ENCODE data around the gene PDE4A. TPM values are rescaled to one million over a fixed set of nuclear protein-coding genes. Genes with fewer than 3 reads are reported as not detected.

PDE4A gene
- total and polyA plus RNA-seq, 2 experiments from 2014 or later, result 5.2 to 5.4 TPM

DNA sequence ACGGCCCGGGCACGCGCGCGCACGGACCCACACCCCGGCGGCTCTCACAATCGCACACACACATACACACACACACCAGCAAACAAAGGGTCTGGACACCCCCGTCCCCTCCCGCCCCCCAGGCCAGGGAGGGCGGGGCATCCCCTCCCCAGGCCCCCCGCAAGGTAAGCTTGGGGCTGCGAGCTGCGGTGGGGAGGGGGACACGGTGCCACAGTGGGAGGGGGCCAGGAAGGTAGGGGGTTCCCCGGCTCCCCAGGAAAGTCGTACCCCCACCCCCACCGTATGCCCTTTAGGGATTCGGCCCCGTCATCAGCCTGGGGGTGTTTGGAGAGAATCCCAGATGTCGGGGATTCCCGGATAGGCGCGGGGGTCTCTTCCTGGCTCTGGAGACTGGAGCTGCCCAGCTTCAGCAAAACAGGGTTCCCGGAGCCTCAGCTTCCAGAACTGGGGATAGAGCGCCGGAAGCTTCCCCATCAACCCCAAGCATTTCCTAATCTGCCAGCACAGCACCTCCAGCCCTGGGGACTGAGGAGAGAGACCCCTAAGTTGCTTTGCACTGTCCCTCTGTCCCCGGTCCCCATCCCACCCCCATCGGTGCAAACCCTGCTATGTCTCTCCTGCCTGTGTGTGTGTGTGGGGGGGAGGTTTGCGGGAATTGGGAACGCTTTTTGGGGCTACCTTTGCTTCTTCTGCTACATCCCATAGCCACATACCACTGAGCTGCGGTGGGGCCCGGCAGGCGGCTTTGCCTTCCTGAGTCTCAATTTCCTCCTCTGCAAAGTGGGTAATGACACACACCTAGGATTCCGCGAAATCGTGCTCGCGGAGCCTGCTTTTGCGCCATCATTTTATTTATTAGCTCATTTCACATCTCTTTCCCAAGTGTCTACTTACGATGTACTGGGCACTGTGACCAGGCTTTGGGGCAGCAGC lies 15.2 kb upstream of the PDE4A start (continued):
- TF ChIP-seq, protein P1, sequence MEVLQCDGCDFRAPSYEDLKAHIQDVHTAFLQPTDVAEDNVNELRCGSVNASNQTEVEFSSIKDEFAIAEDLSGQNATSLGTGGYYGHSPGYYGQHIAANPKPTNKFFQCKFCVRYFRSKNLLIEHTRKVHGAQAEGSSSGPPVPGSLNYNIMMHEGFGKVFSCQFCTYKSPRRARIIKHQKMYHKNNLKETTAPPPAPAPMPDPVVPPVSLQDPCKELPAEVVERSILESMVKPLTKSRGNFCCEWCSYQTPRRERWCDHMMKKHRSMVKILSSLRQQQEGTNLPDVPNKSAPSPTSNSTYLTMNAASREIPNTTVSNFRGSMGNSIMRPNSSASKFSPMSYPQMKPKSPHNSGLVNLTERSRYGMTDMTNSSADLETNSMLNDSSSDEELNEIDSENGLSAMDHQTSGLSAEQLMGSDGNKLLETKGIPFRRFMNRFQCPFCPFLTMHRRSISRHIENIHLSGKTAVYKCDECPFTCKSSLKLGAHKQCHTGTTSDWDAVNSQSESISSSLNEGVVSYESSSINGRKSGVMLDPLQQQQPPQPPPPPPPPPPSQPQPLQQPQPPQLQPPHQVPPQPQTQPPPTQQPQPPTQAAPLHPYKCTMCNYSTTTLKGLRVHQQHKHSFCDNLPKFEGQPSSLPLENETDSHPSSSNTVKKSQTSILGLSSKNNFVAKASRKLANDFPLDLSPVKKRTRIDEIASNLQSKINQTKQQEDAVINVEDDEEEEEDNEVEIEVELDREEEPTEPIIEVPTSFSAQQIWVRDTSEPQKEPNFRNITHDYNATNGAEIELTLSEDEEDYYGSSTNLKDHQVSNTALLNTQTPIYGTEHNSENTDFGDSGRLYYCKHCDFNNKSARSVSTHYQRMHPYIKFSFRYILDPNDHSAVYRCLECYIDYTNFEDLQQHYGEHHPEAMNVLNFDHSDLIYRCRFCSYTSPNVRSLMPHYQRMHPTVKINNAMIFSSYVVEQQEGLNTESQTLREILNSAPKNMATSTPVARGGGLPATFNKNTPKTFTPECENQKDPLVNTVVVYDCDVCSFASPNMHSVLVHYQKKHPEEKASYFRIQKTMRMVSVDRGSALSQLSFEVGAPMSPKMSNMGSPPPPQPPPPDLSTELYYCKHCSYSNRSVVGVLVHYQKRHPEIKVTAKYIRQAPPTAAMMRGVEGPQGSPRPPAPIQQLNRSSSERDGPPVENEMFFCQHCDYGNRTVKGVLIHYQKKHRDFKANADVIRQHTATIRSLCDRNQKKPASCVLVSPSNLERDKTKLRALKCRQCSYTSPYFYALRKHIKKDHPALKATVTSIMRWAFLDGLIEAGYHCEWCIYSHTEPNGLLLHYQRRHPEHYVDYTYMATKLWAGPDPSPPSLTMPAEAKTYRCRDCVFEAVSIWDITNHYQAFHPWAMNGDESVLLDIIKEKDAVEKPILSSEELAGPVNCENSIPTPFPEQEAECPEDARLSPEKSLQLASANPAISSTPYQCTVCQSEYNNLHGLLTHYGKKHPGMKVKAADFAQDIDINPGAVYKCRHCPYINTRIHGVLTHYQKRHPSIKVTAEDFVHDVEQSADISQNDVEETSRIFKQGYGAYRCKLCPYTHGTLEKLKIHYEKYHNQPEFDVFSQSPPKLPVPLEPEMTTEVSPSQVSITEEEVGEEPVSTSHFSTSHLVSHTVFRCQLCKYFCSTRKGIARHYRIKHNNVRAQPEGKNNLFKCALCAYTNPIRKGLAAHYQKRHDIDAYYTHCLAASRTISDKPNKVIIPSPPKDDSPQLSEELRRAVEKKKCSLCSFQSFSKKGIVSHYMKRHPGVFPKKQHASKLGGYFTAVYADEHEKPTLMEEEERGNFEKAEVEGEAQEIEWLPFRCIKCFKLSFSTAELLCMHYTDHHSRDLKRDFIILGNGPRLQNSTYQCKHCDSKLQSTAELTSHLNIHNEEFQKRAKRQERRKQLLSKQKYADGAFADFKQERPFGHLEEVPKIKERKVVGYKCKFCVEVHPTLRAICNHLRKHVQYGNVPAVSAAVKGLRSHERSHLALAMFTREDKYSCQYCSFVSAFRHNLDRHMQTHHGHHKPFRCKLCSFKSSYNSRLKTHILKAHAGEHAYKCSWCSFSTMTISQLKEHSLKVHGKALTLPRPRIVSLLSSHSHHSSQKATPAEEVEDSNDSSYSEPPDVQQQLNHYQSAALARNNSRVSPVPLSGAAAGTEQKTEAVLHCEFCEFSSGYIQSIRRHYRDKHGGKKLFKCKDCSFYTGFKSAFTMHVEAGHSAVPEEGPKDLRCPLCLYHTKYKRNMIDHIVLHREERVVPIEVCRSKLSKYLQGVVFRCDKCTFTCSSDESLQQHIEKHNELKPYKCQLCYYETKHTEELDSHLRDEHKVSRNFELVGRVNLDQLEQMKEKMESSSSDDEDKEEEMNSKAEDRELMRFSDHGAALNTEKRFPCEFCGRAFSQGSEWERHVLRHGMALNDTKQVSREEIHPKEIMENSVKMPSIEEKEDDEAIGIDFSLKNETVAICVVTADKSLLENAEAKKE (CRISPR knock-in tag; IDR thresholded peaks at IDR 0.05), result no peak
- TF ChIP-seq ZNF331 (CRISPR knock-in tag; IDR thresholded peaks at IDR 0.05; ENCODE audit: low read depth), result no peak

DNA sequence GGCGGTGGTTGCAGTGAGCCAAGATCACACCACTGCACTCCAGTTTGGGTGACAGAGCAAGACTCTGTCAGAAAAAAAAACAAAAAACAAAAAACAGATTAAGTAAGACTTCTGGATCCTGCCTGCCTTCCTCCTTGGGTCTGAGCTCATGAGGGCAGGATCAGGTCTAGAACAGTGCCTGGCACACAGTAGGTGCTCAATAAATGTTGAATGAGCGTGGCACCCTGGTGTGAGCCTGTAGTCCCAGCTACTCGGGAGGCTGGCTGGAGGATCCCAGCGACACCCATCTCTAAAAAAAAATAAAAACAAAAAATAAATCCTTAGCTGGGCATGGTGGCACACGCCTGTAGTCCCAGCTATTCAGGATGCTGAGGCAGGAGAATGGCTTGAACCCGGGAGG lies 14.1 kb upstream of the PDE4A start:
- no peak overlapping the region for H3K27ac Mint-ChIP-seq
- no peak overlapping the region for H3K4me3 Mint-ChIP-seq
- no peak for DNase-seq (ENCODE audit: low spot score)
- H3K4me3 ChIP-seq, result peak overlapping the region; percentile 99; the same call in 1 of the 2 replicates
- H2AFZ ChIP-seq, result no peak overlapping the region
- H3K4me2 ChIP-seq, result no peak overlapping the region
- H3K27me3 ChIP-seq (ENCODE audit: insufficient read depth), result peaks cover 29% of the 10 kb centered on the region
- peaks cover 10% of the 10 kb centered on the region; the same call in 1 of the 2 replicates for H3F3A ChIP-seq (replicated peaks; ENCODE audit: low read depth)
- H3K4me1 Mint-ChIP-seq, result peaks cover 19% of the 10 kb centered on the region
- H3K9me3 Mint-ChIP-seq, result no peaks in the 10 kb centered on the region
- peaks cover 7% of the 10 kb centered on the region; the same call in 1 of the 3 replicates for H3K36me3 Mint-ChIP-seq (ENCODE audit: low read depth)
- peaks cover 13% of the 10 kb centered on the region for H4K20me1 ChIP-seq (replicated peaks; ENCODE audit: insufficient read depth)
- peaks cover 10% of the 10 kb centered on the region; the same call in 1 of the 2 replicates for H3K4me1 ChIP-seq (ENCODE audit: insufficient read depth)
- H3K9me2 ChIP-seq (ENCODE audit: insufficient read depth), result no peaks in the 10 kb centered on the region
- H3K36me3 ChIP-seq (ENCODE audit: insufficient read depth), result no peaks in the 10 kb centered on the region
- H3K27me3 Mint-ChIP-seq (ENCODE audit: insufficient read depth, low read depth, poor library complexity), result peaks cover 35% of the 10 kb centered on the region
- no peak for ATAC-seq
- peaks cover 20% of the 10 kb centered on the region for H3K79me2 ChIP-seq (replicated peaks; ENCODE audit: insufficient read depth)
- H3K27ac ChIP-seq (ENCODE audit: low read depth), result no peak overlapping the region
- TF ChIP-seq JUNB (IDR thresholded peaks at IDR 0.05; ENCODE audit: unreplicated experiment), result no peak
- TF ChIP-seq, protein P2, sequence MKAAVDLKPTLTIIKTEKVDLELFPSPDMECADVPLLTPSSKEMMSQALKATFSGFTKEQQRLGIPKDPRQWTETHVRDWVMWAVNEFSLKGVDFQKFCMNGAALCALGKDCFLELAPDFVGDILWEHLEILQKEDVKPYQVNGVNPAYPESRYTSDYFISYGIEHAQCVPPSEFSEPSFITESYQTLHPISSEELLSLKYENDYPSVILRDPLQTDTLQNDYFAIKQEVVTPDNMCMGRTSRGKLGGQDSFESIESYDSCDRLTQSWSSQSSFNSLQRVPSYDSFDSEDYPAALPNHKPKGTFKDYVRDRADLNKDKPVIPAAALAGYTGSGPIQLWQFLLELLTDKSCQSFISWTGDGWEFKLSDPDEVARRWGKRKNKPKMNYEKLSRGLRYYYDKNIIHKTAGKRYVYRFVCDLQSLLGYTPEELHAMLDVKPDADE (IDR thresholded peaks at IDR 0.05), result no peak
- TF ChIP-seq STAT1 (IDR thresholded peaks at IDR 0.05; ENCODE audit: unreplicated experiment), result no peak
- TF ChIP-seq ZNF331 (CRISPR knock-in tag; IDR thresholded peaks at IDR 0.05; ENCODE audit: low read depth), result no peak
- TF ChIP-seq EZH2phosphoT487 (IDR thresholded peaks at IDR 0.05; ENCODE audit: unreplicated experiment), result no peak
- TF ChIP-seq EZH2 (IDR thresholded peaks at IDR 0.05; ENCODE audit: low read depth, unreplicated experiment), result no peak
- TF ChIP-seq, protein P3, sequence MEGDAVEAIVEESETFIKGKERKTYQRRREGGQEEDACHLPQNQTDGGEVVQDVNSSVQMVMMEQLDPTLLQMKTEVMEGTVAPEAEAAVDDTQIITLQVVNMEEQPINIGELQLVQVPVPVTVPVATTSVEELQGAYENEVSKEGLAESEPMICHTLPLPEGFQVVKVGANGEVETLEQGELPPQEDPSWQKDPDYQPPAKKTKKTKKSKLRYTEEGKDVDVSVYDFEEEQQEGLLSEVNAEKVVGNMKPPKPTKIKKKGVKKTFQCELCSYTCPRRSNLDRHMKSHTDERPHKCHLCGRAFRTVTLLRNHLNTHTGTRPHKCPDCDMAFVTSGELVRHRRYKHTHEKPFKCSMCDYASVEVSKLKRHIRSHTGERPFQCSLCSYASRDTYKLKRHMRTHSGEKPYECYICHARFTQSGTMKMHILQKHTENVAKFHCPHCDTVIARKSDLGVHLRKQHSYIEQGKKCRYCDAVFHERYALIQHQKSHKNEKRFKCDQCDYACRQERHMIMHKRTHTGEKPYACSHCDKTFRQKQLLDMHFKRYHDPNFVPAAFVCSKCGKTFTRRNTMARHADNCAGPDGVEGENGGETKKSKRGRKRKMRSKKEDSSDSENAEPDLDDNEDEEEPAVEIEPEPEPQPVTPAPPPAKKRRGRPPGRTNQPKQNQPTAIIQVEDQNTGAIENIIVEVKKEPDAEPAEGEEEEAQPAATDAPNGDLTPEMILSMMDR (conservative IDR thresholded peaks at IDR 0.05; ENCODE audit: low read depth in 2 of 2), result no peak
- no peak for TF ChIP-seq POLR2AphosphoS5 (IDR thresholded peaks at IDR 0.05; ENCODE audit: low read depth)

Data from GM23338 (cell line).